Right lobe of liver (tissue), 6 donors: ENCODE data around the gene CTXN1. TPM values are rescaled to one million over a fixed set of nuclear protein-coding genes. Genes with fewer than 3 reads are reported as not detected.

ENCODE experiments used
- ATAC-seq, 4 donors: fragments of 200-7000 bp; cut with Tn5 transposase; one replicate each; pipeline ENCODE4 v1.9.1; 2020; ENCODE audit warnings: mild to moderate bottlenecking in 4 of 4, moderate library complexity in 4 of 4
- DNase-seq, 3 donors: peaks; one replicate each; pipeline ENCODE4 v3.0.0-alpha.2; 2020
- H3K27ac ChIP-seq, 3 donors: fragments of 200-600 bp; one replicate each; pipeline ENCODE4 v1.8.0; 2022
- H3K27me3 ChIP-seq, 2 donors: fragments of 200-600 bp; one replicate each; pipeline ENCODE4 v1.8.0; 2022
- H3K36me3 ChIP-seq, 4 donors: fragments of 200-600 bp; sonication (generic) in 1 of 4; one replicate each; pipeline versions ENCODE4 v1.5.1 to v1.8.0; 2017 to 2022; ENCODE audit warnings: control low read depth in 1 of 4
- H3K4me1 ChIP-seq, 4 donors: fragments of 200-600 bp; sonication (generic) in 1 of 4; one replicate each; pipeline versions ENCODE4 v1.5.1 to v1.8.0; 2017 to 2022; ENCODE audit warnings: control low read depth in 1 of 4
- H3K4me3 ChIP-seq, 3 donors: fragments of 200-600 bp; one replicate each; pipeline ENCODE4 v1.8.0; 2022
- H3K9me3 ChIP-seq, 4 donors: fragments of 200-600 bp; sonication (generic) in 1 of 4; one replicate each; pipeline versions ENCODE4 v1.5.1 to v1.8.0; 2017 to 2022; ENCODE audit warnings: control low read depth in 1 of 4
- CTCF ChIP-seq, 4 donors: fragments of 200-600 bp in 3 of 4; fragments of 450-650 bp in 1 of 4; IDR thresholded peaks; one replicate each; pipeline versions ENCODE4 v1.5.1 to v1.8.0; 2016 to 2022; ENCODE audit warnings: antibody characterized with exemption in 4 of 4, mild to moderate bottlenecking in 2 of 4
- POLR2A ChIP-seq: fragments of 450-650 bp; IDR thresholded peaks from one replicate; pipeline ENCODE4 v1.6.1; 2017; ENCODE audit warnings: antibody characterized with exemption, mild to moderate bottlenecking
- WGBS: methylation state at CpG from one replicate; pipeline ENCODE4 v1.1.6; 2018; ENCODE audit warnings: low coverage, low lambda C conversion rate; ENCODE audit not compliant: insufficient coverage; ENCODE audit errors: missing lambda C conversion rate; 5-methylcytosine and 5-hydroxymethylcytosine counted together
- intact Hi-C, 2 donors: fragments of 100-400 bp; cut with DNase I; formaldehyde crosslinking; loops; one replicate each; pipeline versions ENCODE4 v1.11.2 to v1.14.1; 2022
- total RNA-seq, 6 experiments: library from RNA; depleted of rRNA in 2 of 6; stranded (reverse); fragments of >200 nt in 2 of 6; fragmentation: NEBNext Ultra II Directional in 3 of 6; extraction: Animal tissue kit (Norgen Biotek cat#: 25700) in 3 of 6; gene quantifications; one replicate each; pipeline versions ENCODE4 v1.1.0 to v1.2.4, GENCODE V29; 2016 to 2023
- donor health status: DM: no; HTN: yes; CAD: no.
- donor health status: DM: no; HTN: no; CAD: no.
- donor health status: DM: no; HTN: no; CAD: no.
- donor health status: DM: no; HTN: yes; CAD: no.
- donor health status: DM: no; HTN: yes; CAD: no.

Gene CTXN1
- total RNA-seq, 6 experiments from 2014 or later, result 0.18 to 0.49 TPM; not detected in 4

DNA sequence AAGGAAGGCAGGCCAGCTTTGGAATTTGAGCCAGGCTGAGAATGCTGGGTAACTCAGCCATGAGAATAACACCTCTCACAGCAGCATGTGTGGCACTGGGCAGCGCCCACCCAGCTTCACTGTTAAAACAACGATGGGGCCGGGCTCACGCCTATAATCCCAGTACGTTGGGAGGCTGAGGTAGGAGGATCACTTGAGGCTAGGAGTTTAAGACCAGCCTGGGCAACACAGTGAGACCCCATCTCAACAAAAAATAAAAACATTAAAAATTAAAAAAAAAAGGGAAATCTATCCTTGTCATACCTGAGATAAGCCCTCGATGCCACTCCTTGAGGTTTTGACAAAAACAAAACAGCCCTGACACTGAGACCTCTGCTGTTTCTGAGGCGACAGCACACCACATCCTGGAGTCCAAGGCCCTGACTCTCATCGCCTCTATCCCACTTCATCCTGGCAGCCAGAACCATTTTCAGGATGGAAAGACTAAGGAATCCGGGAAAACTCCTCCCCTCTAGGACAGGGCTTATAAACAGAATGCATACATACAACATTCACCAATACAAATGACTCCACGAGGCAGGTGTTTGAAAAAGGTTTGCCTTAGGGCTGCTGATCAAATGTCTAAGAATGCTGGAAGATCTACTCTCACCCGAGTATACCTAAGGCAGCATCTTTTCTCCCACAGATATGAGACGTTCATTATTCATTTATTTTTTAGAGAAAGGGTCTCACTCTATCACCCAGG lies 40.2 kb upstream of the CTXN1 start:
- intact Hi-C loops, result no loop called here
- H3K4me3 ChIP-seq, result no peak overlapping the region
- H3K27me3 ChIP-seq, result no peaks in the 10 kb centered on the region
- H3K9me3 ChIP-seq, result no peaks in the 10 kb centered on the region
- peaks cover 0 to 33% (median 5%) of the 10 kb centered on the region in 4 donors for H3K36me3 ChIP-seq
- WGBS, result 79% methylated on average over 11 of the region's 12 CpGs
- H3K27ac ChIP-seq, result no peak overlapping the region
- TF ChIP-seq POLR2A (no peak), CTCF (IDR thresholded peaks at IDR 0.05) (no peak)
- no peak for DNase-seq
- ATAC-seq, result no peak
- H3K4me1 ChIP-seq, result peaks cover 0 to 20% (median 9%) of the 10 kb centered on the region in 4 donors

- Histone ChIP-seq H3K27ac (no peak overlapping the region), H3K9me3 (no peaks in the 10 kb centered on the region), H3K4me3 (no peak overlapping the region), H3K36me3 (peaks cover 0 to 38% (median 5%) of the 10 kb centered on the region in 4 donors), H3K4me1 (peaks cover 0 to 20% (median 9%) of the 10 kb centered on the region in 4 donors), H3K27me3 (no peaks in the 10 kb centered on the region)
- intact Hi-C loops, result no loop called here
- TF ChIP-seq POLR2A, result no peak
- TF ChIP-seq CTCF (IDR thresholded peaks at IDR 0.05), result no peak
- 85% methylated on average over 11 of the region's 12 CpGs for WGBS
- DNase-seq (no peak), ATAC-seq (no peak)
These were observed 39.4 kb upstream of the CTXN1 start for GRCh38 chr19:7965259-7965841.

- H3K36me3 ChIP-seq, result peaks cover 0 to 43% (median 5%) of the 10 kb centered on the region in 4 donors
- H3K4me1 ChIP-seq, result peaks cover 0 to 20% (median 9%) of the 10 kb centered on the region in 4 donors
- DNase-seq (no peak), ATAC-seq (peak in 2 of 4 donors; percentile 8 to 16)
- H3K27ac ChIP-seq, result no peak overlapping the region
- no peak for TF ChIP-seq CTCF (IDR thresholded peaks at IDR 0.05)
- no peak for TF ChIP-seq POLR2A
- intact Hi-C loops, result no loop called here
- H3K9me3 ChIP-seq, result no peaks in the 10 kb centered on the region
- no peak overlapping the region for H3K4me3 ChIP-seq
- H3K27me3 ChIP-seq, result no peaks in the 10 kb centered on the region
- 86% methylated on average over 9 of the region's 25 CpGs for WGBS
These were observed 37.6 kb upstream of the CTXN1 start for GRCh38 chr19:7963566-7963965.

- Histone ChIP-seq H3K27me3 (no peaks in the 10 kb centered on the region), H3K4me3 (peak overlapping the region in 1 of 3 donors; percentile 4), H3K27ac (peak overlapping the region in 2 of 3 donors; percentile 61 to 66), H3K4me1 (peaks cover 0 to 20% (median 9%) of the 10 kb centered on the region in 4 donors), H3K36me3 (peaks cover 0 to 43% (median 5%) of the 10 kb centered on the region in 4 donors), H3K9me3 (no peaks in the 10 kb centered on the region)
- 35% methylated on average over 17 of the region's 22 CpGs for WGBS
- TF ChIP-seq CTCF (IDR thresholded peaks at IDR 0.05) (no peak), POLR2A (no peak)
- DNase-seq (no peak), ATAC-seq (peak; percentile 54 to 82 (median 68))
- intact Hi-C loops, result no loop called here
These were observed 36.8 kb upstream of the CTXN1 start for GRCh38 chr19:7962644-7963268.
